Keratinocyte (primary cell): Measurements from ENCODE around the gene LCE3E. TPM values are rescaled to one million over a fixed set of nuclear protein-coding genes. Genes with fewer than 3 reads are reported as not detected.
A peak's percentile ranks its signal among the peaks of the same experiment; 100 is the strongest.

Experiments used
- DNase-seq: peaks from one replicate; pipeline ENCODE4 v3.0.0-alpha.2; 2011; ENCODE audit warnings: low read depth, missing footprints, low spot score
- FAIRE-seq: peaks from 2 replicates; lab custom pipeline; 2011; peaks lifted over from hg19 to GRCh38; lab: Jason Lieb, UNC
- H2AFZ ChIP-seq: 2 replicates; pipeline ENCODE4 v1.6.0; 2012; ENCODE audit warnings: low read length, control low read depth, inconsistent platforms; ENCODE audit not compliant: control insufficient read depth
- H3K27ac ChIP-seq: 2 replicates; pipeline ENCODE4 v1.5.1; 2011; ENCODE audit warnings: low read length; ENCODE audit not compliant: control insufficient read depth, insufficient read depth
- H3K27me3 ChIP-seq: 3 replicates; pipeline ENCODE4 v1.6.0; 2011; ENCODE audit warnings: low read length; ENCODE audit not compliant: control insufficient read depth, insufficient read depth; ENCODE audit errors: extremely low read depth
- H3K36me3 ChIP-seq, 2 experiments: 2 replicates in 1 of 2; 3 replicates in 1 of 2; pipeline ENCODE4 v1.5.1; 2011; ENCODE audit warnings: low read length in 2 of 2, mild to moderate bottlenecking in 1 of 2; ENCODE audit not compliant: control insufficient read depth in 2 of 2, insufficient read depth in 2 of 2; ENCODE audit errors: extremely low read depth in 1 of 2
- H3K4me1 ChIP-seq: 3 replicates; pipeline ENCODE4 v1.5.1; 2011; ENCODE audit warnings: low read length; ENCODE audit not compliant: control insufficient read depth, insufficient read depth; ENCODE audit errors: extremely low read depth
- H3K4me2 ChIP-seq: 3 replicates; pipeline ENCODE4 v1.6.0; 2011; ENCODE audit warnings: low read depth, low read length; ENCODE audit not compliant: control insufficient read depth, insufficient read depth; ENCODE audit errors: extremely low read depth
- H3K4me3 ChIP-seq, 3 experiments: fragments of 200-600 bp in 1 of 3; sonication (generic) in 1 of 3; 2 replicates in 2 of 3; 3 replicates in 1 of 3; pipeline ENCODE4 v1.5.1; 2011 to 2016; ENCODE audit warnings: low read length in 3 of 3, mild to moderate bottlenecking in 3 of 3, control low read depth in 2 of 3, inconsistent platforms in 1 of 3, low read depth in 1 of 3, mixed read lengths in 1 of 3, mixed run types in 1 of 3, moderate library complexity in 1 of 3; ENCODE audit not compliant: control insufficient read depth in 2 of 3, insufficient read depth in 2 of 3; ENCODE audit errors: extremely low read depth in 1 of 3
- H3K79me2 ChIP-seq: 2 replicates; pipeline ENCODE4 v1.6.0; 2012; ENCODE audit warnings: low read length; ENCODE audit not compliant: control insufficient read depth, insufficient read depth
- H3K9ac ChIP-seq: 3 replicates; pipeline ENCODE4 v1.6.0; 2011; ENCODE audit warnings: low read length; ENCODE audit not compliant: control insufficient read depth, insufficient read depth; ENCODE audit errors: extremely low read depth
- H3K9me1 ChIP-seq: 3 replicates; pipeline ENCODE4 v1.6.0; 2011; ENCODE audit warnings: low read length; ENCODE audit not compliant: control insufficient read depth, insufficient read depth; ENCODE audit errors: extremely low read depth
- H3K9me3 ChIP-seq: 2 replicates; pipeline ENCODE4 v1.5.1; 2012; ENCODE audit warnings: low read depth, low read length; ENCODE audit not compliant: control insufficient read depth
- H4K20me1 ChIP-seq: 3 replicates; pipeline ENCODE4 v1.6.0; 2011; ENCODE audit warnings: low read length; ENCODE audit not compliant: control insufficient read depth, insufficient read depth; ENCODE audit errors: extremely low read depth
- EZH2 ChIP-seq: IDR thresholded peaks from one replicate; pipeline ENCODE4 v1.6.1; 2012; ENCODE audit warnings: inconsistent platforms, mild to moderate bottlenecking, low read length, moderate library complexity
- dilution Hi-C: fragments of 300-500 bp; cut with MboI; formaldehyde crosslinking; loops from one replicate; pipeline ENCODE4 v1.7.0; 2020; ENCODE audit warnings: low sequenced_read_pairs; ENCODE audit not compliant: extremely low pct_ligation_motif_present
- polyA minus RNA-seq, 3 experiments: library from RNA; depleted of rRNA, polyadenylated mRNA; stranded (reverse); fragments of >200 nt; gene quantifications; 1 replicate in 1 of 3; 2 replicates in 1 of 3; 3 replicates in 1 of 3; pipeline ENCODE4 v1.2.3, GENCODE V29; 2011
- polyA plus RNA-seq, 5 experiments: library from polyadenylated mRNA; depleted of rRNA in 3 of 5; stranded (reverse) in 3 of 5; stranded (forward) in 1 of 5; unstranded in 1 of 5; fragments of >200 nt; gene quantifications; 1 replicate in 1 of 5; 2 replicates in 3 of 5; 3 replicates in 1 of 5; pipeline versions ENCODE4 v1.2.1 to v1.2.3, GENCODE V29; 2011 to 2012; ENCODE audit warnings: missing spikeins in 2 of 5, low read depth in 1 of 5, low replicate concordance in 1 of 5
- TF ChIP-seq, protein P1 (sequence below), 3 experiments: IDR thresholded peaks in 1 of 3; conservative IDR thresholded peaks in 1 of 3; optimal IDR thresholded peaks in 1 of 3; 2 replicates in 2 of 3; 3 replicates in 1 of 3; pipeline versions ENCODE3 to v1.5.1; 2011; ENCODE audit warnings: low read length in 3 of 3, mild to moderate bottlenecking in 3 of 3, moderate library complexity in 2 of 3, control low read depth in 1 of 3, inconsistent platforms in 1 of 3; ENCODE audit not compliant: insufficient read depth in 2 of 3; ENCODE audit errors: extremely low read depth in 1 of 3

The LCE3E gene, protein sequence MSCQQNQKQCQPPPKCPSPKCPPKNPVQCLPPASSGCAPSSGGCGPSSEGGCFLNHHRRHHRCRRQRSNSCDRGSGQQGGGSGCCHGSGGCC
- 0.48 to 2.8 TPM (median 2.2 TPM) in 3 replicates for polyA plus RNA-seq
- 112 TPM for polyA plus RNA-seq (2011; ENCODE audit: low read depth)
- 1.3 and 3.0 TPM in 2 replicates for polyA plus RNA-seq (2011; cell fraction: cytosol; rRNA removed)
- 0.85 and 3.4 TPM in 2 replicates for polyA plus RNA-seq (2011; cell fraction: nucleus; rRNA removed)
- 3.4 and 818 TPM in 2 replicates for polyA plus RNA-seq (2012; ENCODE audit: low replicate concordance)
- polyA minus RNA-seq: 0.42 to 0.62 TPM in 2 of 3 replicates, not detected in the other
- not detected for polyA minus RNA-seq (2011; cell fraction: cytosol; rRNA and poly(A)+ RNA removed)
- polyA minus RNA-seq (2011; cell fraction: nucleus; rRNA and poly(A)+ RNA removed): 1.2 and 5.8 TPM in 2 replicates

DNA sequence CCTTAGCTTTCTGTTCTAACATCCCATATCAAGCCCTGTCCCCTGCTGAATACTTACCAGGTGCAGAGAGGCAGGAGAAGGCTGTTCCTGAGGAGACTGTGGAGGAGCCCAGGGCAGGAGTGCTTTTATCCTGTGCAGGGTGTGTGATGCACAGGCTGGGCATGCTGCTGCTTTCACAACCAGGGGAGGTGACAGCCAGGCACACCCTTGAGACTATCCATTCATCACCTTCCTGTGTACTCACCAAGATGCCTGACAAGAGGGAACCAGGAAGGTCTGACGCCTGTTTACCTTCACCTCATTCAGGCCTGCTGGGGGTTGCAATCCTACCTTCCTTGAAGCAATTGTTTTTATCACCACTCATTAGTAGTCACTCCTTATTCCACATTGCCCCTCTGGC, at the start of gene LCE3E:
Gene LCE3E (minus strand): TSS at position 100 of the 400 bp plus-strand sequence. CDS start 572 bp downstream, outside the sequence.
- dilution Hi-C loops: no loop called here
- Histone ChIP-seq H4K20me1 (no peaks in the 10 kb centered on the region), H3K36me3 (no peaks in the 10 kb centered on the region), H3K9me3 (peaks cover 2% of the 10 kb centered on the region), H3K27ac (no peak within 1 kb of the TSS), H3K4me2 (no peak within 1 kb of the TSS), H3K4me1 (peaks cover 12% of the 10 kb centered on the region), H3K27me3 (no peaks in the 10 kb centered on the region), H3K9ac (no peak within 1 kb of the TSS), H3K79me2 (no peaks in the 10 kb centered on the region), H3K9me1 (no peaks in the 10 kb centered on the region), H3K4me3 (no peak within 1 kb of the TSS), H2AFZ (no peak within 1 kb of the TSS)
- DNase-seq (peak; percentile 55), FAIRE-seq (peak; percentile 34)
- TF ChIP-seq EZH2: no peak
- TF ChIP-seq, protein P1, sequence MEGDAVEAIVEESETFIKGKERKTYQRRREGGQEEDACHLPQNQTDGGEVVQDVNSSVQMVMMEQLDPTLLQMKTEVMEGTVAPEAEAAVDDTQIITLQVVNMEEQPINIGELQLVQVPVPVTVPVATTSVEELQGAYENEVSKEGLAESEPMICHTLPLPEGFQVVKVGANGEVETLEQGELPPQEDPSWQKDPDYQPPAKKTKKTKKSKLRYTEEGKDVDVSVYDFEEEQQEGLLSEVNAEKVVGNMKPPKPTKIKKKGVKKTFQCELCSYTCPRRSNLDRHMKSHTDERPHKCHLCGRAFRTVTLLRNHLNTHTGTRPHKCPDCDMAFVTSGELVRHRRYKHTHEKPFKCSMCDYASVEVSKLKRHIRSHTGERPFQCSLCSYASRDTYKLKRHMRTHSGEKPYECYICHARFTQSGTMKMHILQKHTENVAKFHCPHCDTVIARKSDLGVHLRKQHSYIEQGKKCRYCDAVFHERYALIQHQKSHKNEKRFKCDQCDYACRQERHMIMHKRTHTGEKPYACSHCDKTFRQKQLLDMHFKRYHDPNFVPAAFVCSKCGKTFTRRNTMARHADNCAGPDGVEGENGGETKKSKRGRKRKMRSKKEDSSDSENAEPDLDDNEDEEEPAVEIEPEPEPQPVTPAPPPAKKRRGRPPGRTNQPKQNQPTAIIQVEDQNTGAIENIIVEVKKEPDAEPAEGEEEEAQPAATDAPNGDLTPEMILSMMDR (optimal IDR thresholded peaks at IDR 0.05 in 1 of 3, IDR thresholded peaks at IDR 0.05 in 1 of 3, conservative IDR thresholded peaks at IDR 0.05 in 1 of 3; ENCODE audit: extremely low read depth in 1 of 3, insufficient read depth in 2 of 3, low read length in 3 of 3): no peak

DNA sequence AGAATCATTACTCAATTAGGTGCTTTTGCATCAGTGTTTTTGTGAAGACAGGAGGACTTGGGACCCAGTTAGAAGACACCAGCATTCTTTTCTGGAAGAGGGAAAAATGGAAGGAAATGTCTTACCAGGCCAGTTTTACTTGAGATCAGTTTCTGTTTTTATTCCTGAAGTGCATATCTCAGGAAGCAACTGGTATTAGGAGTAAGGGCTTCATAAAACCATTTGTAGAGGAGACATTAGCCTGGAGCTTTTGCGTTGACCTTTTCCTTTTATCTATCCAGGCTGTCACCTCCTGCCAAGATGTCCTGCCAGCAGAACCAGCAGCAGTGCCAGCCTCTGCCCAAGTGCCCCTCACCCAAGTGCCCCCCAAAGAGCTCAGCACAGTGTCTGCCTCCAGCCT, 46.9 kb upstream of the LCE3E start, which contains the start of gene LCE3B:
Gene LCE3B (plus strand): TSS at position 301 of the 400 bp plus-strand sequence. CDS start 0 bp downstream, at position 301.
- dilution Hi-C loops: no loop called here
- Histone ChIP-seq H3K27me3 (peaks cover 6% of the 10 kb centered on the region), H3K4me3 (no peak within 1 kb of the TSS), H3K4me2 (no peak within 1 kb of the TSS), H3K27ac (no peak within 1 kb of the TSS), H4K20me1 (no peaks in the 10 kb centered on the region), H3K9ac (no peak within 1 kb of the TSS), H2AFZ (no peak within 1 kb of the TSS), H3K36me3 (no peaks in the 10 kb centered on the region), H3K9me3 (peaks cover 5% of the 10 kb centered on the region), H3K9me1 (no peaks in the 10 kb centered on the region), H3K4me1 (no peaks in the 10 kb centered on the region), H3K79me2 (no peaks in the 10 kb centered on the region)
- DNase-seq (no peak), FAIRE-seq (no peak)
- no peak for TF ChIP-seq EZH2
- TF ChIP-seq, protein P1 (optimal IDR thresholded peaks at IDR 0.05 in 1 of 3, IDR thresholded peaks at IDR 0.05 in 1 of 3, conservative IDR thresholded peaks at IDR 0.05 in 1 of 3; ENCODE audit: extremely low read depth in 1 of 3, insufficient read depth in 2 of 3, low read length in 3 of 3): no peak
